Mucosa of stomach (tissue), 1 donor: Measurements from ENCODE around the gene MAX.

Experiments
- H3K27me3 ChIP-seq: one replicate; pipeline ENCODE4 v1.7.0; 2013; ENCODE audit warnings: mild to moderate bottlenecking, low read length; ENCODE audit not compliant: control insufficient read depth, insufficient read depth
- H3K36me3 ChIP-seq: one replicate; pipeline ENCODE4 v1.7.0; 2013; ENCODE audit warnings: low read length; ENCODE audit not compliant: control insufficient read depth, insufficient read depth
- H3K4me1 ChIP-seq: one replicate; pipeline ENCODE4 v1.7.0; 2013; ENCODE audit warnings: mild to moderate bottlenecking, low read length; ENCODE audit not compliant: control insufficient read depth, insufficient read depth
- H3K4me3 ChIP-seq: one replicate; pipeline ENCODE4 v1.7.0; 2013; ENCODE audit warnings: low read length
- H3K9ac ChIP-seq: one replicate; pipeline ENCODE4 v1.7.0; 2013; ENCODE audit warnings: mild to moderate bottlenecking, low read length, moderate library complexity
- H3K9me3 ChIP-seq: one replicate; pipeline ENCODE4 v1.7.0; 2013; ENCODE audit warnings: mild to moderate bottlenecking, low read length, moderate library complexity; ENCODE audit not compliant: control insufficient read depth
- donor health status: Pancreatic carcinoma.

Gene MAX, protein sequence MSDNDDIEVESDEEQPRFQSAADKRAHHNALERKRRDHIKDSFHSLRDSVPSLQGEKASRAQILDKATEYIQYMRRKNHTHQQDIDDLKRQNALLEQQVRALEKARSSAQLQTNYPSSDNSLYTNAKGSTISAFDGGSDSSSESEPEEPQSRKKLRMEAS

DNA sequence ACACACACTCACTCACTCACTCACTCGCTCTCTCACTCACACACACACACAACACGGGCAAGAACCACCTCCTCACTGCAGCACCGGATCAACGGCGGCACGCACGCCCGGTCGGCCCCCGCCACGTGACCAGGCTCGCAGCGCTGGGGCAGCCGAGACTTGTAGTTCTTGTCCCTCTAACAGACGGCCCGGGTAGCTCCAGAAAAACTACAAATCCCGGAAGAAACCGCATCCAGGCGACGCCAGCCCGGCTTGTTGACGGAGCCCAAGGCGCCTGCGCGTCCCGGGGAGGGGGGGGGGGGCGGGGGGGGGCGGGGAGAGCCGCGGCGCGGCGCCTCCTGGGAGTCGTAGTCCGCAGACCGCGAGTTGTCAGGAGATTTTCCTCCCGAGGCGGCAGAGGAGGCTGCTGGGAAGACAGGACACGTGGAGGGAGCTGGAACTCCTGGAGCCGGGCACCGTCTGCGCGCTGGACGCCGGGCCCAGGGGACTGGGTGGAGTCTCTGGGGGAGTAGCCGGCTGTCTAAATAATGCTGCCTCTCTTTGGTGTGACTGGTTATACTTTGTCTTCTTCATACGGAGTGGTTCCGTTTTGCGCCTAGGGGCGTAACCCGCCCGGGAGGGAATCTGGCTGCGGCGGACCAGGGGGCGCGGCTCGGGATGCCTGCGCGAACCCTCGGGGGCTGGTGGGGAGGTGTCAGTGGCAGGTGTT is at the start of gene MAX:
Gene MAX (minus strand): TSS at position 77 of the 709 bp plus-strand sequence. CDS start 178 bp downstream, outside the sequence.
- peaks cover 12% of the 10 kb centered on the region for H3K4me1 ChIP-seq
- H3K9me3 ChIP-seq: no peaks in the 10 kb centered on the region
- H3K4me3 ChIP-seq: peak within 1 kb of the TSS; percentile 69
- no peaks in the 10 kb centered on the region for H3K36me3 ChIP-seq
- H3K27me3 ChIP-seq: no peaks in the 10 kb centered on the region
- H3K9ac ChIP-seq: peak within 1 kb of the TSS; percentile 88

DNA sequence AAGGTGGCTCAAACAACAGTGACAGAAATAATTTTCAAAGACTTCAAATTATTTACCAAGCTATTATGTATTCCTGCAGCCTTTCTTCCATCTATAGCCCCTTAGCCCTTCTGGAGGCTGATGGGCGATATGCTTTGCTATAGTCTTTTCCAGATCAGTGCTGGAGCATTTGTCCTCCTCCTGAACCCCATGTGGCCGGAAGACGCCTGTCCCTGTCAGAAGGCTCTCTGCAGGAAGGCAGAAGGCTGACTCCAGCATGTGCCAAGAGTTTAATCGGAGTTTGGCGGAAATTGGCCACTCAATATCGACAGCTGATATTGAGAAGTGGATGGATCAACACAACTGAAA is 49.3 kb upstream of the MAX start:
- no peak overlapping the region for H3K4me3 ChIP-seq
- H3K36me3 ChIP-seq: no peaks in the 10 kb centered on the region
- peaks cover 3% of the 10 kb centered on the region for H3K4me1 ChIP-seq
- H3K9me3 ChIP-seq: no peaks in the 10 kb centered on the region
- H3K27me3 ChIP-seq: no peaks in the 10 kb centered on the region
- no peak overlapping the region for H3K9ac ChIP-seq

DNA sequence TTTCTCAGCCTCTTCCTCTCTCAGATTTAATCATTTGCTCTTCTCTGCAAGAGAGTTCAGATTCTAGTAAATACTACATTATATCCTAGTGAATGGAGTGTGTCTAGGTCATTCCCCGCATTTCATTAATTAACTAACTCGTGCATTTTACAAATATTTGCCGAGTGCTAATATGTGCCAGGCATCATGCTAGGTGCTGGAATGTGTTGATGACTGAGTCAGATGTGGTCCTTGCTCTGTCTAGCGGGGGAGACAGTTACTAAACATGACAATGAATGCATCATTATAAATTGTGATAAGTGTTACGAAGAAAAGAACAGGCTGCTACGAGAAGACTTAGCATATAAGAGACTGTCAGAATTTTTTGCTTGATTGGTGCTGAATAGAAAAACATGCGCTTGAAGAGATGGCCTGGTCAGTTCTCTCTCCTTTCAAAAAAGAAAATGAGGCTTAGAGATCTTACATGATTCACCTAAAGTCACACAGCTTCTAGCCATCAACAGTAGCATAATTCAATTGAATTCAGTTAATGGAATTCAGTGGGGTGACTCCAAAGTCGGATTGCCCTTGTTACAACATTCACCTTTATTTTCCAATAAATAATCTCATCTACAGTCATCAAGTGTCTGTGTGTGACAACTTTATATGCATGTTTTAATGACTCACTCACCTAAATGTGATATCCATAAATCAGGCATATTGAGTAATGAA is 48.7 kb upstream of the MAX start:
- H3K4me3 ChIP-seq: no peak overlapping the region
- H3K4me1 ChIP-seq: no peaks in the 10 kb centered on the region
- no peak overlapping the region for H3K9ac ChIP-seq
- H3K36me3 ChIP-seq: no peaks in the 10 kb centered on the region
- H3K27me3 ChIP-seq: no peaks in the 10 kb centered on the region
- H3K9me3 ChIP-seq: no peaks in the 10 kb centered on the region

DNA sequence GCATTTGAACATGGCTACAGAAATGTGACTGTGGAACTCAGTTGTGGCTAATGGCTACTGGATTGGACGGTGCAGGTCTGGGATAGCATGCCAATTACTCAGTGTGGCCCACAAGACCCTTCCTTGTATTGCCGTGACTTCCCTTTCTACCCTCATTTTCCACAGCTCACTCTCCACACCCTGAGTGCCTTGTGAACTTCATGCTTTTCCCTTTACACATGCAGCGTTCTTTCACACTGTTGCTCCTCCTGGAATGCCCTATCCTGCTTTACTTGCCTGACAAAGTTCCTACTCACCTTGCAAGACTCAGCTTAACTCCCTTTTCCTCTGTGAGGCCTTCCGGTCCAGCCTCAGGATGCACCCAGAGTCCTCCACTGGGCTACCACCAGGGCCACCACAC is 46.8 kb upstream of the MAX start:
- no peak overlapping the region for H3K4me3 ChIP-seq
- H3K27me3 ChIP-seq: no peaks in the 10 kb centered on the region
- H3K4me1 ChIP-seq: no peaks in the 10 kb centered on the region
- no peak overlapping the region for H3K9ac ChIP-seq
- no peaks in the 10 kb centered on the region for H3K36me3 ChIP-seq
- H3K9me3 ChIP-seq: no peaks in the 10 kb centered on the region

DNA sequence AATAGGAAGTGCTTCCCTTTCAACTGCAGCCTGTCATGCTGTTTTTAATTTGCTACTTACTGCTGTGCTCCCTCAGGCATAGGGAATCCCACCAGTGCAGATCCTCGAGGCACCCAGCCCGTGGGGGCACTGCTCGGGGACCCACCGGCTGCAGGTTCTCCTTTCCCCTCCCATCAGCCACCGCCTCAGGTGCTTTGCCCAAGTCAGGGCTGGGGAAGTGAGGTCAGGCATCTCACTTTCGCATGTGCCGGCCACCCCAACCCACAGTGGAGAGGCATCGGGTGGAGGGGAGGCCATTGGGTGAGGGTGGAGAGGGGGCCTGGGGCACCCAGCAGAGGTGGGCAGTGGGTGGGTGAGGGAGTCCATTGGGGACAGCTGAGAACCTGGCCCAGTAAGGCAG is 41.9 kb upstream of the MAX start:
- Histone ChIP-seq H3K9ac (no peak overlapping the region), H3K4me3 (no peak overlapping the region), H3K9me3 (no peaks in the 10 kb centered on the region), H3K4me1 (no peaks in the 10 kb centered on the region), H3K36me3 (no peaks in the 10 kb centered on the region), H3K27me3 (peaks cover 5% of the 10 kb centered on the region)

DNA sequence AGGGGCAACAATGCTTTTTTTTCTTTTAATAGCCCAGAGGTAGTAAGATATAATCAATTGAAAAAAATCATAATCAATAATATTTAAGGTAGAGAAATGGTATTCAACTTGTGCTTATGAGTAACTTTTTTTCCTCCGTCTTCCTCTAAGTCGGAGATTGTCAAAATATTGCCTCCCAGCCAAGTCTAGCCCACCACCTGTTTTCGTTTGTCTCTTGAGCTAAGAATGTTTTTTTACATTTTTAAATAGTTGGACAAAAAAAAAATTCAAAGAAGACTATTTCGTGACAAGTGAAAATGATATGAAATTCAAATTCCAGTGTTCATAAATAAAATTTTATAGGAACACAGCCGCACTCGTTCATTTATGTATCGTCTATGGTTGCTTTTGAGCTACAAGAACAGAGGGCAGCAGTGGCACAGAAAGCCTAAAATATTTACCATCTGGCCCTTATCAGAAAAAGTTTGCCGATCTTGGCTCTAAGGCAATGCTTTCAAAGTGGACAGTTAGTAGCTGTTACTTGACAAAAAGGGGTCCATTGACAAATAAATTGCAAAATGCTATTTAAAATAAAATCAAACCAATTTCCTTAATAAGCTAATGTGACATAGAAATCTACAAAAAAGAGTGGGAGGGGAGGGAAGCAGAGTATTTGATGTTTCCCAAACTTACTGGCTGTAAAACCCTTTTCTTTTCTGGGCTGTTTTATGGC is 40.8 kb upstream of the MAX start:
- Histone ChIP-seq H3K9ac (no peak overlapping the region), H3K36me3 (no peaks in the 10 kb centered on the region), H3K27me3 (peaks cover 5% of the 10 kb centered on the region), H3K4me3 (no peak overlapping the region), H3K4me1 (no peaks in the 10 kb centered on the region), H3K9me3 (no peaks in the 10 kb centered on the region)

DNA sequence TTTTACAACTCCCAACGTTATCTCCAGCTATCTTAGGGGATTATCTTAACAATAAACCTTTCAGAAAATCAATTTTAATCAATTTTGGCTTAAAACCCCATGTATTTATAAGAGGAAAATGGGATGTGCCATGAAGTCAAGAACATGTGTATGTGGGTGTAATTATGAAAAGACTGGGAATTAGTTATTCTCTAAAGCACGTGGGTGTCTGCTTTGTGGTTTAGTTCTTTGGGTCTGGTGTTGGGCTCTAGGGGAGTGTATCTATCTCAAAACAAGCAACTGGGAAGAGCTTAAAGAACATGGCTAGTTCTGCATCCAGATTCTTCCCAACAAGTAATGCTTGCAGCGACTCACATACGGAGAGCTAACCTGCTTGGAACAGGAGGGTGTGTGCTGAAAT is 40.1 kb upstream of the MAX start:
- Histone ChIP-seq H3K4me3 (no peak overlapping the region), H3K36me3 (no peaks in the 10 kb centered on the region)

DNA sequence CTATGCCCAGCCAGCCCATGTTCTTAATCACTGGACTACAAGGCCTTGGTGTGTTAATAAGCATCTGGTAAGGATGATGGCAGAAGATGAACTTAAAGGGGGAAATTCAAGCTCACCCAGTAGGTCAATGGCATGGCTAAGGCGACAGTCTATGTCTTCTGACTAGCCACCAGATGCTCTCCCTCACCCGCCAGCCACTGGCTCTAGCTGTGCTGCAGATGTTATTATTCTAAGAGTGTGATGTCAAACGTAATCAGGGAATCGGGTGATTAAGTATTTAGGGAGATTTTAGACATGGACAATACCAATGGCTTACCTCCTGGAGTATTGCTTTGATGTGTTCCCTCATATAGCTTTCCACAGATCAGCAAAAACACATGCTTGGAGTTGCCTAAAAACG is 39.2 kb upstream of the MAX start:
- H3K4me1 ChIP-seq: no peaks in the 10 kb centered on the region
- no peaks in the 10 kb centered on the region for H3K36me3 ChIP-seq
- H3K9me3 ChIP-seq: no peaks in the 10 kb centered on the region
- peaks cover 5% of the 10 kb centered on the region for H3K27me3 ChIP-seq
- no peak overlapping the region for H3K9ac ChIP-seq
- H3K4me3 ChIP-seq: no peak overlapping the region

More for the DNA sequence above, 40.1 kb upstream of the MAX start:
- no peaks in the 10 kb centered on the region for H3K4me1 ChIP-seq
- H3K27me3 ChIP-seq: peaks cover 5% of the 10 kb centered on the region
- no peaks in the 10 kb centered on the region for H3K9me3 ChIP-seq
- H3K9ac ChIP-seq: no peak overlapping the region

DNA sequence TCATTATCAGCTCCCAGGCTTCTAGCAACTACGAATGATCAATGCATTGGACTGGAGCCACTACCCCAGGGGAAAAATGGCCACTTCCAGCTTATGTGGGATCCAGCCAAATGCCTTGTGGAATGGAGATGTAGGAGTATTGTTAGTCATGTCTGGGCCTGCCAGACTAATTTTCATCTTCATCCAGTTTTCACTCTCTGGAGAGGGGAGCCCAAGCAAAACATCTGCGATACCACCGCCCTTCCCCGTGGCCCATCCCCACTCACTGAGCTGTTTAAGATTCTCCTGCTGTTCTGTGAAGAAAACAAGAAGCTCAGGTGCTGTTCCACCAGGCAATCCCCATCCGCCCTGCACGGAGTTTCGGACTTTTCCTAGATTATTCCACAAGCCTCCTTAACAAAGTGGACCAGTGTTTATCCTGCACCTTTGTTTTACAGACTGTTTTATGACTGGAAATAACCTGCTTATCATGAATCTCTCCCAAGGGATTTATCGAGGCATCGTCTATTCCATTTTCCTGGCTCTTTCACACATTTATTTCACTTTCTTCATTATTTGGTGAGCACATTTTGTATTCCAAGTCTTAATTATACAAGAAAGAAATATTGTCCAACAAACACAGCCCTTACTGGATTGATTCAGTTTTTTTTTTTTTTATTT is 35.5 kb upstream of the MAX start:
- Histone ChIP-seq H3K4me1 (no peaks in the 10 kb centered on the region), H3K27me3 (no peaks in the 10 kb centered on the region), H3K9ac (no peak overlapping the region), H3K36me3 (no peaks in the 10 kb centered on the region), H3K4me3 (no peak overlapping the region), H3K9me3 (no peaks in the 10 kb centered on the region)

DNA sequence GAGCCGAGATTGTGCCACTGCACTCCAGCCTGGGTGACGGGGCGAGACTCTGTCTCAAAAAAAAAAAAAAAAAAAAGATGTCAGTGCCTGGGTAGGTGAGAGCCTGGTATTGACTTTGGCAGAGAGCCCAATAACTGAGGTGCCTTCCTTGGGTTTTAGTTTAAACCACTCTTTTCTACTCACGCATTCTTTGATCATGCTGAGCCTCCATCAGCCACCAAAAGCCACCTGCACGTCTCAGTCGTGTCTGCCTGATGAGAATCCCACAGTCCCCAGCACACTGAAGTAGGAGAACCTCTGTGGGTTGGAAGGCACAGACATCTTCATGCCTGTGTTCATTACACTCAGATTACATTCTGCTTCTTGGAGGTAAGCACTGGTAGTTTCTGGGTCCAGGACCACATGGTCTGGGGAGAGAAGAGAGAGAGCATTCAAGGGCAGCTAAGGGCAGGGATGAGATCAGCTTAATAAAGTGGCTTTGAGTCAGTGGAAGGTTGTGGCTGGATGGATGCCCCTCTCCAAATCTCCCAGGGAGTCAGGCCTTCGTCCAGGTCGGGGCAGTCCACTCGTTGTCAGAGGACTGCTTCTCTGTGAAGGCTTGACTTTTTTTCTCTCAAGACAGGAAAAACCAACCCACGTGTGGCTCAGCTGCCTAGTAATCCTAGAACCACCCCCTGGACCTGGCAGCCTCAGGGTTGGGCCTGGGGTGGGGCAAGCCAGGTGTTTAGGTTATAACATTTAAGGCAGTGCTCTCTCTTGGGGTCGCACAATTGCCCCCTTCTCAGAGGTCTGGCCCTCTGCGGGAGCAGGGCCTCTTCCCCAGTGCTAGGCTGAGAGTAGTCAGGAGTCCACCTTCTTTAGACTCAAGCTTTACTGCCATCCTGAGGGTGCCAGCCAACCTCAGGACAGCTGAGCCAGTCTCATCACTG is 32.6 kb upstream of the MAX start:
- Histone ChIP-seq H3K9ac (no peak overlapping the region), H3K36me3 (no peaks in the 10 kb centered on the region), H3K4me1 (no peaks in the 10 kb centered on the region), H3K9me3 (no peaks in the 10 kb centered on the region), H3K27me3 (no peaks in the 10 kb centered on the region), H3K4me3 (no peak overlapping the region)

DNA sequence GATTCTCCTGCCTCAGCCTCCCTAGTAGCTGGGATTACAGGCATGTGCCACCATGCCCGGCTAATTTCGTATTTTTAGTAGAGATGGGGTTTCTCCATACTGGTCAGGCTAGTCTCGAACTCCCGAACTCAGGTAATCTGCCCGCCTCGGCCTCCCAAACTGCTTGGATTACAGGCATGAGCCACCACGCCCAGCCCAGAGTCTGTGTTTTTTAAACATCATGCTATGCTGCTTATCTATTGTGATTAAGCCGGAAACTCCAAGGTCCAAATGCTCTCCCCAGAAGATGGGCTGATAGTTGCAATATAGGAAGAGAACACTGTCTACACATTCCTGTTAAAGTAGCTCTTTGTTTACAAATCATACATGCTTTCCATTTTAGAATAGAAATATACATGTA is 30.5 kb upstream of the MAX start:
- no peaks in the 10 kb centered on the region for H3K4me1 ChIP-seq
- H3K9ac ChIP-seq: no peak overlapping the region
- H3K4me3 ChIP-seq: no peak overlapping the region
- no peaks in the 10 kb centered on the region for H3K9me3 ChIP-seq
- H3K27me3 ChIP-seq: no peaks in the 10 kb centered on the region
- H3K36me3 ChIP-seq: no peaks in the 10 kb centered on the region
